Measurements from ENCODE around the gene HLA-DMA.

- TF ChIP-seq HDGF (IDR thresholded peaks at IDR 0.05; ENCODE audit: borderline replicate concordance) (no peak), SP1 (IDR thresholded peaks at IDR 0.05) (no peak), BHLHE40 (IDR thresholded peaks at IDR 0.05; ENCODE audit: borderline replicate concordance) (no peak), ARNT (IDR thresholded peaks at IDR 0.05) (no peak), NFRKB (IDR thresholded peaks at IDR 0.05) (no peak), FOXA1 (IDR thresholded peaks at IDR 0.05) (no peak), SUZ12 (IDR thresholded peaks at IDR 0.05) (no peak), ZNF384 (IDR thresholded peaks at IDR 0.05) (no peak), L3MBTL2 (conservative IDR thresholded peaks at IDR 0.05) (no peak), TARDBP (IDR thresholded peaks at IDR 0.05) (no peak), CTBP1 (IDR thresholded peaks at IDR 0.05; ENCODE audit: borderline replicate concordance) (no peak)
These were observed 5.1 kb downstream of the HLA-DMA start for GRCh38 chr6:32947552-32948465.
